WTC11 (cell line): ENCODE results near the gene COMMD4. TPM values are rescaled to one million over a fixed set of nuclear protein-coding genes. Genes with fewer than 3 reads are reported as not detected.
"Not testable (repeated sequence)": the region's sequence is repeated elsewhere in the genome, so short reads cannot be mapped to it uniquely, and the experiment has no call there.

Source experiments
- ATAC-seq: fragments of 200-7000 bp; cut with Tn5 transposase; 2 replicates; pipeline ENCODE4 v1.10.0; 2021; ENCODE audit warnings: mild to moderate bottlenecking, moderate library complexity
- CTCF ChIA-PET: fragments of 300-600 bp; sonication (Branson Sonifier 250); formaldehyde crosslinking; loops from one replicate; lab custom pipeline; 2021; ENCODE audit warnings: antibody characterized with exemption; lab: Charles Lee
- POLR2A ChIA-PET: fragments of 350-600 bp; sonication (Branson Sonifier 250); formaldehyde crosslinking; loops from one replicate; lab custom pipeline; 2021; ENCODE audit warnings: antibody characterized with exemption; lab: Charles Lee
- DNase-seq: peaks from one replicate; pipeline ENCODE4 v3.0.0; 2021; ENCODE audit warnings: low spot score
- H3K27ac Mint-ChIP-seq: 2 replicates; pipeline ENCODE4 v1.8.0; 2021; ENCODE audit warnings: mixed read lengths
- H3K27me3 Mint-ChIP-seq: 2 replicates; pipeline ENCODE4 v1.8.0; 2021; ENCODE audit warnings: low read depth, mild to moderate bottlenecking, moderate library complexity, mixed read lengths
- H3K36me3 Mint-ChIP-seq: 2 replicates; pipeline ENCODE4 v1.8.0; 2021; ENCODE audit warnings: mixed read lengths
- H3K4me1 Mint-ChIP-seq: 2 replicates; pipeline ENCODE4 v1.8.0; 2022; ENCODE audit warnings: mixed read lengths
- H3K4me3 Mint-ChIP-seq: 2 replicates; pipeline ENCODE4 v1.8.0; 2021; ENCODE audit warnings: mild to moderate bottlenecking, moderate library complexity, mixed read lengths
- H3K9me3 Mint-ChIP-seq: 2 replicates; pipeline ENCODE4 v1.8.0; 2021; ENCODE audit warnings: mixed read lengths
- ATF1 ChIP-seq: sonication (generic); formaldehyde crosslinking; IDR thresholded peaks from 2 replicates; pipeline ENCODE4 v1.8.1; 2023; ENCODE audit warnings: mild to moderate bottlenecking, moderate library complexity, missing genetic modification reagents
- E2F5 ChIP-seq: sonication (generic); formaldehyde crosslinking; IDR thresholded peaks from 2 replicates; pipeline ENCODE4 v1.8.1; 2022; ENCODE audit warnings: mild to moderate bottlenecking, moderate library complexity, missing genetic modification reagents
- ETV6 ChIP-seq: sonication (generic); formaldehyde crosslinking; IDR thresholded peaks from 2 replicates; pipeline ENCODE4 v1.8.1; 2022; ENCODE audit warnings: mild to moderate bottlenecking, missing genetic modification reagents
- FOXK1 ChIP-seq: sonication (generic); formaldehyde crosslinking; IDR thresholded peaks from 2 replicates; pipeline ENCODE4 v1.8.0; 2022; ENCODE audit warnings: mild to moderate bottlenecking, moderate library complexity, missing genetic modification reagents
- GABPB1 ChIP-seq: sonication (generic); formaldehyde crosslinking; IDR thresholded peaks from 2 replicates; pipeline ENCODE4 v1.8.1; 2023; ENCODE audit warnings: mild to moderate bottlenecking, missing genetic modification reagents
- GRHL2 ChIP-seq: fragments of 250-450 bp; sonication (Bioruptor Pico); IDR thresholded peaks from 2 replicates; pipeline ENCODE4 v1.8.0; 2022; ENCODE audit warnings: mild to moderate bottlenecking, moderate library complexity; ENCODE audit not compliant: insufficient replicate concordance, severe bottlenecking
- GTF2I ChIP-seq: fragments of 250-450 bp; sonication (Bioruptor Pico); conservative IDR thresholded peaks from 2 replicates; pipeline ENCODE4 v1.4.0; 2021; ENCODE audit warnings: mild to moderate bottlenecking
- IRF2 ChIP-seq: sonication (generic); formaldehyde crosslinking; IDR thresholded peaks from 2 replicates; pipeline ENCODE4 v1.8.0; 2022; ENCODE audit warnings: low read depth, missing genetic modification reagents, borderline replicate concordance
- MXD4 ChIP-seq: fragments of 250-450 bp; sonication (Bioruptor Pico); IDR thresholded peaks from 2 replicates; pipeline ENCODE4 v1.8.0; 2021; ENCODE audit warnings: mild to moderate bottlenecking, moderate library complexity, borderline replicate concordance
- NFYB ChIP-seq: sonication (generic); formaldehyde crosslinking; conservative IDR thresholded peaks from 2 replicates; pipeline ENCODE4 v1.8.0; 2022; ENCODE audit warnings: low read depth, missing genetic modification reagents
- PRRX2 ChIP-seq: fragments of 250-450 bp; sonication (Bioruptor Pico); IDR thresholded peaks from 2 replicates; pipeline ENCODE4 v1.8.0; 2021; ENCODE audit warnings: mild to moderate bottlenecking
- RELA ChIP-seq: sonication (generic); formaldehyde crosslinking; IDR thresholded peaks from 2 replicates; pipeline ENCODE4 v1.8.1; 2022; ENCODE audit warnings: missing genetic modification reagents, mild to moderate bottlenecking, borderline replicate concordance
- SP1 ChIP-seq: sonication (generic); formaldehyde crosslinking; conservative IDR thresholded peaks from 2 replicates; pipeline ENCODE4 v1.8.1; 2022; ENCODE audit warnings: missing genetic modification reagents
- ZNF138 ChIP-seq: sonication (generic); formaldehyde crosslinking; conservative IDR thresholded peaks from 2 replicates; pipeline ENCODE4 v1.8.1; 2022; ENCODE audit warnings: mild to moderate bottlenecking, moderate library complexity, missing genetic modification reagents
- ZNF232 ChIP-seq: sonication (generic); formaldehyde crosslinking; IDR thresholded peaks from 2 replicates; pipeline ENCODE4 v1.8.0; 2022; ENCODE audit warnings: mild to moderate bottlenecking, missing genetic modification reagents
- ZNF263 ChIP-seq: sonication (generic); formaldehyde crosslinking; IDR thresholded peaks from 2 replicates; pipeline ENCODE4 v1.8.1; 2022; ENCODE audit warnings: low read depth, mild to moderate bottlenecking, moderate library complexity, missing genetic modification reagents
- ZNF281 ChIP-seq: sonication (generic); formaldehyde crosslinking; IDR thresholded peaks from 2 replicates; pipeline ENCODE4 v1.8.0; 2023; ENCODE audit warnings: mild to moderate bottlenecking, missing genetic modification reagents
- ZNF317 ChIP-seq: sonication (generic); formaldehyde crosslinking; IDR thresholded peaks from 2 replicates; pipeline ENCODE4 v1.8.1; 2023; ENCODE audit warnings: low read depth, mild to moderate bottlenecking, moderate library complexity, missing genetic modification reagents, borderline replicate concordance
- ZNF512 ChIP-seq: sonication (generic); formaldehyde crosslinking; IDR thresholded peaks from 2 replicates; pipeline ENCODE4 v1.8.1; 2022; ENCODE audit warnings: missing genetic modification reagents, borderline replicate concordance
- total RNA-seq: library from RNA; stranded (reverse); gene quantifications from 3 replicates; pipeline ENCODE4 v1.2.3, GENCODE V29; 2021
- TF ChIP-seq, protein P1 (sequence below): fragments of 250-450 bp; sonication (Bioruptor Pico); IDR thresholded peaks from 2 replicates; pipeline ENCODE4 v1.9.0; 2021; ENCODE audit warnings: mild to moderate bottlenecking
- TF ChIP-seq, protein P2 (sequence below): sonication (generic); formaldehyde crosslinking; IDR thresholded peaks from 2 replicates; pipeline ENCODE4 v1.8.1; 2023; ENCODE audit warnings: mild to moderate bottlenecking, missing genetic modification reagents, moderate library complexity
- TF ChIP-seq, protein P3 (sequence below): sonication (generic); formaldehyde crosslinking; IDR thresholded peaks from 2 replicates; pipeline ENCODE4 v1.8.1; 2023; ENCODE audit warnings: mild to moderate bottlenecking, missing genetic modification reagents
- TF ChIP-seq, protein P4 (sequence below): sonication (generic); formaldehyde crosslinking; IDR thresholded peaks from 2 replicates; pipeline ENCODE4 v1.8.0; 2022; ENCODE audit warnings: mild to moderate bottlenecking, missing genetic modification reagents

COMMD4 gene
- total RNA-seq, 1 experiment from 2014 or later, result 140 TPM

- TF ChIP-seq ZNF281, result no peak
- no peak; the same call in 1 of the 2 replicates for TF ChIP-seq ZNF232 (CRISPR knock-in tag)
- TF ChIP-seq ETV6, result peak; percentile 76; the same call in 1 of the 2 replicates
- TF ChIP-seq ZNF317 (CRISPR knock-in tag), result no peak
- TF ChIP-seq ZNF263 (CRISPR knock-in tag), result no peak
- TF ChIP-seq, protein P1, sequence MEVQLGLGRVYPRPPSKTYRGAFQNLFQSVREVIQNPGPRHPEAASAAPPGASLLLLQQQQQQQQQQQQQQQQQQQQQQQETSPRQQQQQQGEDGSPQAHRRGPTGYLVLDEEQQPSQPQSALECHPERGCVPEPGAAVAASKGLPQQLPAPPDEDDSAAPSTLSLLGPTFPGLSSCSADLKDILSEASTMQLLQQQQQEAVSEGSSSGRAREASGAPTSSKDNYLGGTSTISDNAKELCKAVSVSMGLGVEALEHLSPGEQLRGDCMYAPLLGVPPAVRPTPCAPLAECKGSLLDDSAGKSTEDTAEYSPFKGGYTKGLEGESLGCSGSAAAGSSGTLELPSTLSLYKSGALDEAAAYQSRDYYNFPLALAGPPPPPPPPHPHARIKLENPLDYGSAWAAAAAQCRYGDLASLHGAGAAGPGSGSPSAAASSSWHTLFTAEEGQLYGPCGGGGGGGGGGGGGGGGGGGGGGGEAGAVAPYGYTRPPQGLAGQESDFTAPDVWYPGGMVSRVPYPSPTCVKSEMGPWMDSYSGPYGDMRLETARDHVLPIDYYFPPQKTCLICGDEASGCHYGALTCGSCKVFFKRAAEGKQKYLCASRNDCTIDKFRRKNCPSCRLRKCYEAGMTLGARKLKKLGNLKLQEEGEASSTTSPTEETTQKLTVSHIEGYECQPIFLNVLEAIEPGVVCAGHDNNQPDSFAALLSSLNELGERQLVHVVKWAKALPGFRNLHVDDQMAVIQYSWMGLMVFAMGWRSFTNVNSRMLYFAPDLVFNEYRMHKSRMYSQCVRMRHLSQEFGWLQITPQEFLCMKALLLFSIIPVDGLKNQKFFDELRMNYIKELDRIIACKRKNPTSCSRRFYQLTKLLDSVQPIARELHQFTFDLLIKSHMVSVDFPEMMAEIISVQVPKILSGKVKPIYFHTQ (CRISPR knock-in tag), result no peak
- TF ChIP-seq SP1 (CRISPR knock-in tag), result peak; percentile 66
- TF ChIP-seq MXD4 (CRISPR knock-in tag), result no peak
- TF ChIP-seq GTF2I, result no peak
- TF ChIP-seq ZNF138, result peak; percentile 93; the same call in 1 of the 2 replicates
- no peak for TF ChIP-seq ATF1 (CRISPR knock-in tag)
- TF ChIP-seq GRHL2 (CRISPR knock-in tag), result no peak
- TF ChIP-seq PRRX2 (CRISPR knock-in tag), result no peak
- no peak for TF ChIP-seq RELA (CRISPR knock-in tag)
- TF ChIP-seq, protein P2, sequence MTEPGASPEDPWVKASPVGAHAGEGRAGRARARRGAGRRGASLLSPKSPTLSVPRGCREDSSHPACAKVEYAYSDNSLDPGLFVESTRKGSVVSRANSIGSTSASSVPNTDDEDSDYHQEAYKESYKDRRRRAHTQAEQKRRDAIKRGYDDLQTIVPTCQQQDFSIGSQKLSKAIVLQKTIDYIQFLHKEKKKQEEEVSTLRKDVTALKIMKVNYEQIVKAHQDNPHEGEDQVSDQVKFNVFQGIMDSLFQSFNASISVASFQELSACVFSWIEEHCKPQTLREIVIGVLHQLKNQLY (CRISPR knock-in tag), result no peak
- TF ChIP-seq E2F5 (CRISPR knock-in tag), result peak; percentile 96
- no peak for TF ChIP-seq IRF2 (CRISPR knock-in tag)
- peak; percentile 89 for TF ChIP-seq FOXK1 (CRISPR knock-in tag)
- TF ChIP-seq, protein P3, sequence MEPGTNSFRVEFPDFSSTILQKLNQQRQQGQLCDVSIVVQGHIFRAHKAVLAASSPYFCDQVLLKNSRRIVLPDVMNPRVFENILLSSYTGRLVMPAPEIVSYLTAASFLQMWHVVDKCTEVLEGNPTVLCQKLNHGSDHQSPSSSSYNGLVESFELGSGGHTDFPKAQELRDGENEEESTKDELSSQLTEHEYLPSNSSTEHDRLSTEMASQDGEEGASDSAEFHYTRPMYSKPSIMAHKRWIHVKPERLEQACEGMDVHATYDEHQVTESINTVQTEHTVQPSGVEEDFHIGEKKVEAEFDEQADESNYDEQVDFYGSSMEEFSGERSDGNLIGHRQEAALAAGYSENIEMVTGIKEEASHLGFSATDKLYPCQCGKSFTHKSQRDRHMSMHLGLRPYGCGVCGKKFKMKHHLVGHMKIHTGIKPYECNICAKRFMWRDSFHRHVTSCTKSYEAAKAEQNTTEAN (CRISPR knock-in tag), result 0 out of 2 replicates have a peak, but pooled peaks have one; percentile 41
- TF ChIP-seq NFYB (CRISPR knock-in tag), result no peak
- TF ChIP-seq ZNF512 (CRISPR knock-in tag), result no peak
- TF ChIP-seq, protein P4, sequence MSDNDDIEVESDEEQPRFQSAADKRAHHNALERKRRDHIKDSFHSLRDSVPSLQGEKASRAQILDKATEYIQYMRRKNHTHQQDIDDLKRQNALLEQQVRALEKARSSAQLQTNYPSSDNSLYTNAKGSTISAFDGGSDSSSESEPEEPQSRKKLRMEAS (CRISPR knock-in tag), result peak; percentile 76
- TF ChIP-seq GABPB1 (CRISPR knock-in tag), result peak; percentile 76; the same call in 1 of the 2 replicates
These were observed at the start of gene COMMD4 (continued) for GRCh38 chr15:75335705-75336355.

DNA sequence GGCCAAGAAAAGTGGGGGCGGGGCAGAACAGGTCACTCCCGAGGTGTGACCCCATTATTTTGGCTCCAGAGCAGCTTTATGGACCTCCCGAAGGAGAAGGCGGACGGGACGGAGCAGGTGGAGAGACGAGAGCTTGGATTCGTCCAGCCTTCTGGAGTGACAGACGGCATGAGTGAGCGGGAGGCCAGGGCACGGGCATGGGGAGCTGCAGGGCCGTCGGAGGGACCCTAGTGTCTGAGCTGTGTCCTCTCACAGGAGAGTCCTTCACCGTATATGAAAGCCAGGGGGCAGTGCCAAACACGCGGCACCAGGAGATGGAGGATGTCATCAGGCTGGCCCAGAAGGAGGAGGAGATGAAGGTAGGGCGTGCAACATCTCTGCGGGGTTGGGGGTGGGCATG lies 42.2 kb upstream of the COMMD4 start:
- H3K4me1 Mint-ChIP-seq, H3K4me3 Mint-ChIP-seq, CTCF ChIA-PET, DNase-seq, H3K36me3 Mint-ChIP-seq, H3K27me3 Mint-ChIP-seq, POLR2A ChIA-PET, H3K9me3 Mint-ChIP-seq, H3K27ac Mint-ChIP-seq, ATAC-seq: not testable (repeated sequence)

DNA sequence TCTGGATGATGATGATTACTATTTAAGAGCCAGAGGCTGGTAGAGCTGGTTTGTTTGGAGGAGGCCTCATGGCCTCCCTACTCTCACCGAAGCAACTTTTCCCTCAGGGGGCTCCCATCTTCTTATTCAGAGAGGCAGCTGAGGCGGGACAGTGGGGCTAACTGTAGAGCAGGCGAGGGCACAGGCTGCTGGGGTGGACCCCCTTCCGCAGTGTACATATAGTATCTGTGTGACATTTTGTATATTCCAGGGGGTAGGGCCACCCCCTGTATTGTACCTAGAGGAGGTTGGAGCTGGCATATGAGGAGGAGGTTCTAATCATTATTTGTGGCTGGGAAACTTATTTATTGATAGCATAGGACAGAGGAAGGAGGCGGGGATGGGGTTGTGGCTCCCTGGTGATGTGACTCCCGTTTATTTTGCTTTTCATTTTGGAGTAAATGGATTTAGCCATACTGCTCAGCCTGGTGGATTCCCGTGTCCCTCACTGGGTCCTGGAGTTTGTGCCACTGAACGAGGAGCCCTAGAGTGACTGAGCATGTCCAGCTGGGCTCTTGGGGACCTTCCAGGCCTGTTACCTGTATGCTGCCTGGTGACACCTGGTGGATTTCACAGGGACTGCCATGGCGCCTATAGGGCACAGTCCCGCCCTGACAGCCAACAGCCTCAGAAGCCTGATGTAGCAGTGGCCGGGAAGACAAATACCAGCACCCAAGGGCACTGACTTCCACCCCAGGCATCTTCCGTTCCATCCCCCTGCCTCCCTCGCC lies 37.1 kb upstream of the COMMD4 start:
- DNase-seq, H3K4me3 Mint-ChIP-seq, H3K36me3 Mint-ChIP-seq, H3K4me1 Mint-ChIP-seq, H3K9me3 Mint-ChIP-seq, H3K27ac Mint-ChIP-seq, POLR2A ChIA-PET, H3K27me3 Mint-ChIP-seq: not testable (repeated sequence)
- peak; percentile 94 for ATAC-seq
- CTCF ChIA-PET, result interaction anchor here (0.6 to 1.8 kb wide), 5 partner anchors 83 to 275 kb away, joined by 3 to 14 read pairs (median 7); partner anchors contain the start of gene PPCDC
